Erythroblast (primary cell): Measurements from ENCODE around the gene BRMS1.

Source experiments
- GATA1 ChIP-seq: IDR thresholded peaks from 2 replicates; pipeline ENCODE4 v1.6.1; 2011; ENCODE audit warnings: low read depth, mild to moderate bottlenecking, control low read depth, low read length, moderate library complexity
- POLR2A ChIP-seq: IDR thresholded peaks from 2 replicates; pipeline ENCODE4 v1.6.1; 2011; ENCODE audit warnings: mild to moderate bottlenecking, low read length

GRCh38 chr11:66331542-66332370, 13.1 kb downstream of the BRMS1 start:
- TF ChIP-seq POLR2A, result no peak
- no peak for TF ChIP-seq GATA1
